CD4-positive, alpha-beta T cell treated with Interleukin-1 beta for 1 hour (primary cell): Measurements from ENCODE around the gene FOXA2.
"Not testable (repeated sequence)": the region's sequence is repeated elsewhere in the genome, so short reads cannot be mapped to it uniquely, and the experiment has no call there.

Source experiments
- DNase-seq, 2 donors: peaks; one replicate each; pipeline ENCODE4 v3.0.0-alpha.2; 2020 to 2022

FOXA2 gene

DNA sequence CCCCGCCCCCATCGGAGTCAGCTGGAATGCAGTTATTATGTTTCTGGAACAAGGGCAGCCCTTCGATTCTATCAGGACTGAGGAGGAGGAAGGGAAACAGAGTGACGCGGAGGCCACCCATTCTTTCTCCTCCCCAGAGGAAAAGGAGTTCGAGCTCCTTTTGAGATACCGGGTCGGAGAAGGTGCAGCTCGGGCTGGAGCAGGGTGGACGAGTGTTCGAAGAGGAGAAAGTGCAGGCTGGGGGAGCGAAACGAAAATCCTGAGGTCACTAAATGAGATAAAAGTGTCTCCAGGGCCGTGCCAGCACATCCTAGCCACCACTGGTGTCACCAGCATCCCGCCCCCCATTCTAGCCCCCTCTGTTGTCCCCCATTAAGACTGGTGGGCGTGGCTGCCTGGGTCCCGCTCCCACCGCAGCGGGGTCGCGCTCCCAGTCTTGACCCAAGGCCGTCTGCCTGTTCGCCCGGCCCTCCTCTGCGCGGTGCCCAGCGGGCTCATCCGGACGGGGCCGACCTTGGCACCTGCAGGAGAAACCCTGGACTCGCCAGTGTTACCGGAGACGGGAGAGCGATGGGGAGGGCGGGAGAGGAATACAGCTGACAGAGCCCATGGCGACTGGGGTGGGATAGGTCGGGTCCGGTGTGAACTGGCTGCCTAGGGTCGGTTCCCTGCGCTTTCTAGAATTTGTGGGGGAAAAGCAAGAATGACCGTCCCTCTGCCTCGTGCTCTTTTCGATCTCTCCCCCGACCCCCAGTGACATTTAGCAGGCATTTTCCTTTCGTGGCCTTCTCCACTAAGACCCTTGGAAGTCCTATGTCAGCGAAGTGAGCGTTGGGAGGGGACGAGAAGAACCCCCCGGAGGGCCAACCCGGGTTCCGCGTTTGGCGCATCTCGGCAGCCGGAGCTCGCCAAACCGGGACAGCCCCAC lies 16.2 kb downstream of the FOXA2 start:
- DNase-seq: no peak

DNA sequence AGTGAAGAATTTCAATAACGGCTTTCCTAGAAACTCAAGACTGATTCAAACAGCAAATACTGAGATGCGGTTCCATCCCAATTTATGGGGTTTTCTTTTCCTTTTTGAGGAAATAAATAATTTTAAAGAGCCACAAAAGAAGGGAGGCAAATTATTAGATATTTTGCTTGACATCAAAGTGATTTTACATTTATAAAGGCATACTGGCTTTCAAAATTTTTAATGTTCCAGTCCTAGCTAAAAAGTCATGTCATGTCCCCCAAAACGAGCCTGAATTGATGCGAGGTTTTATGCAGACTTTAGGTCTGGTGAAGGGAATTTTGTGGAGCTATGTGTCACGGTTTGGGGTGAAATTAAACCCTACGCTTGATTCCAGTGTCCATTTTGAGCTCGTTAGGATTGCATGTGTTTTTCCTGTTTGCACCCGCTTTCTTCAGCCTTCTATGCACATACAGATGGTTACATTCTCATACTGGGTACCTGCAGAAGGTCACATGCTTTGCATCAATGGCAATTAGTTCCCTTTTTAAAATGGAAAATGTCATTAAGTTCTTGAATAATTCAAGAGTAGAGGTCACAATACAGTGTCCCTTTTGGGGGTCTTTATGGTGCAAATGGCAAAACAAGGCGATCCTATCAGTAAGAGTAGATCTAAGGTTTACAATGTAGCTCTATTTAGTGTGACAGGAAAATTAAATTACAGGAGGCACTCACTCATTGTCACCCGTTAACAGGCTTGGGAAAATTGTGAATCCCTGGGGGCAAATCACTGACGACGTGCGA lies 17.3 kb downstream of the FOXA2 start:
- DNase-seq: no peak

DNA sequence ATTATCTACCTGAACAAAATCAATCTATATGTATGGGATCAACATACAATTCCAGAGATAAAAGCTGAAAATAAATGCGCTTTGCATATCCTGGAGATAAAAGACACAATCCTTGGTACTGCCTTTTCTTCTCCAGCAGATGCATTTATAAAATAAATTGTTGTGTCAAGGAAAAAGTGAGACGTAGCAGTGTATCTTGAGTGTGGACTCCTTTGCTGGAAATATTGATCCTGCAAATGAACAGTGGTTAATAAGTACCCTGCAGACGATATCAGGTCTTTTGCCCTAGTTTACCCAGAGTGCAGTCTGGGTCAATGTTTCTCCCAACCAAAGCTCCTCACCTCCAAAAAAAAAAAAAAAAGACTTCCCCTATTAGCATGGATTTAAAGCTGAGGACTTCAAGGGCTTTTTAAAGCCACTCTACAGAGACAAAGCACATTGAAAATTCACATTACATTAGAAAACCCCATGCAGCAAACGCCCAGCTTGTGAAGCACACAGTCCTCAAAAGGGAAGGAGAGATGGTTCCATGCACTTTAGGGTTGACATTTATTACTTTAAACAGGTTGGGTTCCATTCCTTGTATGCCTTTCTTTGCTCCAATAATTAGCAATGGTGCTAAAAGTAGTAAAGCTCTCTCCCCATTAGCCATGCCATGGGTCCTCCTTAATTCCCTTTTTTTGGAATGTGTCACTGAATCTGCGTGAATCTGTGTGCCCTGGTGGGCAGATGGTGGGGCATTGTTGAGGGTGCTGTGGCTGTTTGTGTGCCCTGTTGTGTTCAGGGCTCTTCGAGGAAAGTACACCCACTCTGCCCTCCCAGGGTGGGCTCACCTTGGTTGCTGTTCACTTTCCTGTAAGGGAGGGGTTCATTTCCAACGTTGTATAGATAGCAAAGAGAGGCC lies 21.1 kb downstream of the FOXA2 start:
- no peak for DNase-seq

DNA sequence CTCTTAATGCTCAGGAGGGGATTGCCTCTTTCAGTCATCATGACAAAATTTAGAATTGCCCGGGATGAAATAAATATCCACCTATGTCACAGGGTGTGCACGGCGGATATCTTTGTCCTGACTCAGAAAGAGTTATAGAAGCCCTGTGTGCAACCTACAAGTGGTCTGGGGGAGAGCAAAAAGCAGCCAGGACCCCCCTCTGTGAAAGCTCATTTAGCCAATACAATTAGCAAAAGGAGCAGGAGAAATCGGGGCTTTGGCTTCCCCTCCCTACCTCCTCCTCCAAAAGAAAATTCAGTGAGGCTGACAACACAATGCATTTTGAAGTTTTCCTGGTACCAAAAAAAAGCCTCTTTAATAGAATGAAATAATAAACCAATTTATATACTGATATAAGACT lies 21.8 kb downstream of the FOXA2 start:
- no peak for DNase-seq

DNA sequence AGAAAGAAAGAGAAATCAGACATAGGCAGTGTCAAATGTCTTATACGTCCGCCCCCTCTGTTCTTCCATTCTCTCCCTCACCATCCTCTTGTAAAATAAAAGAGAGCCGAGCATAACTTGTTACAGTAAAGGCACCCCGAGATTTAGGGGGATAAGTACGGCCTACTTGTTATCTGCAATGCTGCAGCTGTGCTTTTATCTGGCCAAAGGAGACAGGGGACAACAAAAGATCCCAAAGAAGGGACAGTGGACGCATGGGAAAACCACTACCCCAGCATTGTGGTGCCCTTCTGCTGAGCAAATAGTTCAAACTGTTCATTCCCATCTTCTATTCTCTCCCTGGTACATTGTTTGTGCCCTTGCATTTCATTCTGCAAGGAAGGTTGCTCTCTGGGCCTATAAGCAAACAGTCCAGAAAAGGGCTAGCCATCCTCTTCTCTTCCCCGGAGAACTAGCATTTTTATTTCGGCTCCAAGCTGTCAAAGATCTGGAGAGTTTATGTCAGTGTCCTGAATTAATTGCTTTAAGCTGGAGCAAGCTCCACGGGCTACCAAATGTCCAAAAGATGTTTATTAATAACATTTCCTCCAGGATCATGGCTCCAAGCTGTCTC lies 22.3 kb downstream of the FOXA2 start:
- no peak for DNase-seq

DNA sequence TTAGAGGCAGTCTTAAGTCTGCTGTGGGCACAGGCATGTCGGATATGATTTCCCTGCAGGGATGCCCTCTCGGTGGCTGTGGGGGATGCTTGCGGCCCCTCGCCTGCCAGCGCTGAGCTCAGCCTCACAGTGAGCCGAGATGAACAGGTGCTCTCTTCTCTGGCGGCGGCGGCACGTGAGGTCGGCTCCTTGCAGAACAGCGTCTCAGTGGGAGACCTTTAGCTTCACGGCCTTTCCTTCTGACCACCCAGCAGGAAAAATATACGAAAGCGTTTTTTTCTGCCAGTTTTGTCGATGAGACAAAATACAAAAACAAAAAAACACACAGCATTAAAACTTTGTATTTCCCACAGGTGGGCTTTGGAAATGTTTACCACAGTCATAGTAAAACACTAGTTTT lies 23.6 kb downstream of the FOXA2 start:
- DNase-seq: no peak

DNA sequence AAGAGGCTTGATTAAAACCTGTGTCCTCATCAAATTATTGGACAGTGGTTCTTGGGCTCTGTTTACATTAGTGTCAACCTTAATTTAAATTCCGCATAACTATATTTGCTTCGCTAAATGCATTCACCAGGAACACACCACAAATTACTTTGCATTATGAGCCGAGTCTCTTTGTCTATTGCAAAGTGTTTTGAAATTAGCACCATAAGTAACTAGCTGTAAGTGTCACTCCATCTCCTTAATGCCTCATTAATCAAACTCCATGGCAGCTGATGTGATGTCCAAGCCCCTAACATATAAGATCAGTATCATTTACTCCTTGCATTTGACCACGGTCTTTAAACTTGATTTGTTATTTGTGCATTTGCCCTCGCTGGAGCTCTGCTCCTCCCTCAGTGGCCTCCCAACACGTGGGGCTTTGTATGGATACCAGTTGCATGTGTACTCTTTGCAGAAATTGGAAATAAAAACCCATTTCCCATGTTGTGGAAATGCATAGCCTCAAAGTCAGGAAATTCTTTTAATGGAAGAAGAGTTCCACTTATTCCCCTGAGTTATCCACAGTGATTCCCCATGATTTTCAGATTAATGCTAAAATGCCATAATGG lies 24.6 kb downstream of the FOXA2 start:
- no peak for DNase-seq

DNA sequence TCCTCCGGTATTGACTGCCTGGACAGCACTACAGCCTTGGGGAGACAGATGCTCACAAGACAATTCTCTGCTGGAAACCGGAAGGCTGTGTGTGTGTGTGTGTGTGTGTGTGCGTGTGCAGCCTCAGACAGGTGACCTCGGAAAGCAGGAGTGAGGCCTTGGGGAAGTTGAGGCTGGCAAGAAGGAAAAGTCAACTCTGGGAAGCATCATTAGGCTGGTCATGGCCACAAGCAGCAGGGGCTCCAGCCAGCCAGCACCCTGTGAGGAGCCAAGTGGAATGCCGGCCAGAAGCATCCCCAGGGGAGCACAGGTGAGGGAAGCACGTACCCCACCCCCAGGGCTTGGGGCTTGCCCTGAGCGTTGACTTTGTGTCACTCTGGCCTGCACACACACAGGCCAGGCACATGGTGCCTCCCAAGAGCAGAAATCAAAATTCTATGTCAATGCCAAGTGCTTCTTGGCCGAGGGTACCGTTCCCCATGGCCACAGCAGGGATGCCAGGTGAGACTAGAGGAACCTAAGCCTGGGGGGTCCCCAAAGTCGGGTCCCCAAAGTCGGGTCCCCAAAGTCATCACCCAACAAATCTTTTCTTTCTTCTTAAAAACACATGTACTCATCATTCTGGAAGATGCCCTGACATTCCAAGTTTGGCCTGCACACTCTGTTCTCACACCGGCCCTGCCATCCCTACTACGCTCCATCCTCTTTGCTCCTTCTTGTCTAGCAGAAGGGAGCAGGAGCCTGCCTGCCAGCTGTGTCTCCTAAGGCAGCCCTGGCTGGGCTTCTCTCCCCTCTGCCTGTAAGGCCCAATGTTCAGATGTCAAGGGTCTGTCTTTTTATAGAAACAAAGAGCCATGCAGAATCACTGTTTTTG lies 26.7 kb downstream of the FOXA2 start:
- no peak for DNase-seq

DNA sequence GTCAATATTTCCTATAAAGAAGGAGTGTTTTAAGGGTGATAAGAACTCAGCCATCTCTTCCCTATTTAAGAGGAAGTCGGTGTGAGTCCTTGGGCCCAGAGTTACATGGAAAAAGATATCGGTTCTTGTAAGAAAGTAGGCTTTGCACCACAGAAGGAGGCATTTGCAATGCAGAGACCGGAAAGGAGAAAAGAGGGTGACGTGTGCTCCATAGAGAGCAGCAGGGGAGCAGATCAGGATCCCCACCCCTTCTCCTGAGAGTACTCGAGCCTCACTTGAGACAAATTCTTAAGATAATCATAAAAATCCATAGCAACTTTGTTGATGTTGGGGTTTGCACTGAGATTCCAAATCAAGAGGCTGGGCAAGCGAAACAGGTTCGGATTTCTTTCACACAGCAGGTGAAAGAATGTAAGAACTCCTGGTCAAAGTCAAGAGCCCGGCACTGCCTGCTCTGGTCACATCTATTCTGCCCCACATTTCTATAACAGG lies 27.8 kb downstream of the FOXA2 start:
- no peak for DNase-seq

DNA sequence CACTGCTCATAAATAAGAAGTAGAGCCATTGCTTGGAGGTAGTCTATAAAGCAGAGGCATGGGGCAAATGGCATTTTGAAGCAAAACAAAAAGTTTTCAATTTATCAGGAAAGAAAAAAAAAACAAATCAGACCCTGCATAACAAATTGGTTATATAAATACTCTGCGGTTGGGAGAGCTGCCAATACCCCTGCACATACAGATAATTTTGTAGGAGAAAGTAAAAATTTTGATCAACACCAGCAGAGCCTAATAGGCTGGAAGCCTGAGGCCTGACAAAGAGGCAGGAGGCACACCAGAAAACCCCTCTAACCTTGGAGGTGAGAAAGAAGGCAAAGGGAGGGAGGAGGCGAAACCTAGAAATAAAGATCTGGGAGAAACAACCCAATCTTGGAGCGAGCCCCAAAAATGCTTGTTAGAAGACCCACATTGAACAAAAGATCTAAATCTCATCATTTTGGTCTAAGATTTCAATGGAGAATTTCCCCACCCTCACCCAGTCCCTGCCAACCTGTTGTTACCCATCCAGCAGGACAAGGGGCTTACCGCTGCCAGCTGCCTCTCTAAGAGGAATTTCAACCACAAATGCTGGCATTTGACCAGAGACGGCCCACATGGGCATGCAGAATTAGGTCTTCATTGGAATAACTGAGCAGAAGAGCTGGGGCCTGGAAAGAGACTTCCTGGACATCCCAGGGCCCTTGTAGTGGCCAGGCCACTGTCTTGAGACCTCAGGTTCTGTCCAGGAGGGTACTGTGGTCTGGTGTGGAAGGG lies 28.4 kb downstream of the FOXA2 start:
- no peak for DNase-seq

DNA sequence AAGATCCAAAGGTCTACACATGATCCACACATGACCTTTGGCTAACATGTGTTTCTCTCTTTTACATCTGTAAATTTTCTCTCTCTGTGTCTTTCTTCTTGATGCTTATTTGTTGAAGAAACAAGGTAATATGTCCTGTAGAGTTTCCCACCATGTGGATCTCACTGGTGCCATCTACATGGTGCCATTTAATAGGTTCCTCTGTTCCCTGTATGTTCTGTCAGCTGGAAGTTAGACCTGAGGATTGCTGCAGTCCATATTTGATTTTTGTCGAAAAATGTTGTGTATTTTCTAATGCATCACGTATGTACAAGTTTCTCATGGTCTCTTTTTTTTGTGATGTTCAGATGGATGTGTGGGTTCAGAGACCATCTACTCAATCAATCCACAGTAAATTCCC lies 30.0 kb downstream of the FOXA2 start:
- DNase-seq: no peak

DNA sequence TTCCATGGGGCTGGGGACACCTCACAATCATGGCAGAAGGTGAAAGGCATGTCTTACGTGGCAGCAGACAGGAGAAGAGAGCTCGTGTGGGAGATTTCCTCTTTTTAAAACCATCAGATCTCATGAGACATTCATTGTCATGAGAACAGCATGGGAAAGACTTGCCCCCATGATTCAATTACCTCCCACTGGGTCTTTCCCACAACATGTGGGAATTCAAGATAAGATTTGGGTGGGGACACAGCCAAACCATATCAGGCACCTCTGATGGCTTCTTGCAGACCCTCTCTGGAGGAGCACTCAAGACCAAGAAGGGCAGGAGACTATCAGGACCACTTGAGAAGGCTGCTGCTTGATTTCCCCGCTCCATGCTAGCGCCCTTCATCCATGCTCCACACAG lies 33.9 kb downstream of the FOXA2 start:
- DNase-seq: not testable (repeated sequence)

DNA sequence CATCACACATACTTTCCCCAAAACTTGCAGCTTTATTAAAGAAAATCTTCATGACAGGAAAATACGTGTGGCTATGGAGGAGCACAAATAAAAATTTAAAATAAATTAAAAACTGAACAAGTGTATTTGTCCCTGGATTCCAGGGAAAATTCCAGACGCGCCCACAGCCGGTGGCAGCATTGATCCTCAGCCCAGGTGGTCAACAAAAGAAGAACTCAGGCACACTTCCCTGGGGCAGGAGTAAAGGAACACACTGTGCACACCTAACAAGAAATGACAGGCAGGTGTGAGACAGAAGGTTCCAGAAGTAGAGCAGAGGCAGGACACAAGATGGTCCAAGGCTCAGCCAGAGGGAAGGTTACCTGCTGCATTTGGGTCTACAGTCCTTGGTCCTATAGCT lies 36.3 kb downstream of the FOXA2 start:
- DNase-seq: no peak

DNA sequence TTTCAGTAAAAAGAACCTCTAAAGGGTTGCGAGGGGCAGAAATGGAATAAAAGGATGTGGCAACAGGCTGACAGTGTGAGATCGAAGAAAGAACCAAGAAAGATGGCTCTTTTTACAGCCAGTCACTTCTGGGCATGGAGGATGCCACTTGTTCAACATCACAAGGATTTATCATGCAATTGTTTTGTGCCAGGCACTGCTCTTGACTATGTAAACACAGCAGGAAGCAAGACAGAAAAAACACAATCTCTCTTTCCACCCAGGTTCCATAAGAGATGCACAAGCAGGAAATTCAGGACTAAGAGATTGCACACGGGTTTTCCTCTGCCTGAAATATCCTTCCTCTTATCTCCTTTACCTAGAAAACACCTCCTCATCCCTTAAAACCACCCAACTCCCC lies 38.0 kb downstream of the FOXA2 start:
- DNase-seq: no peak

DNA sequence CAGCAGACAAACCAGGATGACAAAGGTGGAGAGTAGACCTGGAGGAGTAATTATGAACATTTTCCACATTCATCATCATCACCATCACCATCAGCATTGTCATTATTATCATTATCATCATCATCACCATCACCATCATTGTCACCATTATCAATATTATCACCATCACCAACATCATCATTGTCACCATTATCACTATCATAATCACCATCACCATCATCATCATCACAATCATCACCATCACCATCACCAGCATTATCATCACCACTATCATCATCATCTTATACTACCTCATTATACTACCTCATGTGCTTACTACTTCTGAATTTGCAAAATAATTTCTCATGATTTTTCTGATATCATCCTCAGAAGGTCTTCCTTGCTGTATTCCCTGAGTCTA lies 39.3 kb downstream of the FOXA2 start:
- no peak for DNase-seq

DNA sequence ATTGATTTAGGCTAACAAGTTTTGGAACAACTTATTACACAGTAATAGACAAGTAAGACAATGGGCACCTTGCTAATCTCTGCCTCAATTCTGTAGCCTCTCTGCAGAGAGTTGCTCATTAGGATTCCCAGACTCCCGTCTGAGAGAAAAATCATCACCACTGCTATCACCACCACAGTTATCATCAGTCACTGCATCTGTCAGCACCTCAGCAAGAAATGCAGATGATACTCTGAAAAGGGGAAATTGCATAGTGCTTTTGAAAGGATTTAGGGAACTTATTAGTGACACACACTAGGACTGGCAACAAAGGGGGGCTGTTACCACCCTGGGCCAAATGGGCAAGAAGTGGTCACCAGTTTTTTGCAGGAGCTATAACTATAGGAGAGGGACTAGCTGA lies 39.9 kb downstream of the FOXA2 start:
- no peak for DNase-seq

DNA sequence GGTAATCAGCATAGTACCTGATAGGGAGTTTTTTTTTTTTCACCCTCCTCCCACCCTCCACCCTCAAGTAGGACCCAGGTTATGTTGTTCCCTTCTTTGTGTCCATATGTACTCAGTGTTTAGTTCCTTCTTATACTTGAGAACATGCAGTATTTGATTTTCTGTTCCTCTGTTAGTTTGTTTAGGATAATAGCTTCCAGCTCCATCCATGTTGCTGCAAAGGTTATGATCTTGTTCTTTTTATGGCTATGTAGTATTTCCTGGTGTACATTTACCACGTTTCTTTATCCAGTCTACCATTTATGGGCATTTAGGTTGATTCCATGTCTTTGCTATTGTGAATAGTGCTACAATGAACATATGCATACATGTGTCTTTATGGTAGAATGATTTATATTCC lies 41.9 kb downstream of the FOXA2 start:
- no peak for DNase-seq

DNA sequence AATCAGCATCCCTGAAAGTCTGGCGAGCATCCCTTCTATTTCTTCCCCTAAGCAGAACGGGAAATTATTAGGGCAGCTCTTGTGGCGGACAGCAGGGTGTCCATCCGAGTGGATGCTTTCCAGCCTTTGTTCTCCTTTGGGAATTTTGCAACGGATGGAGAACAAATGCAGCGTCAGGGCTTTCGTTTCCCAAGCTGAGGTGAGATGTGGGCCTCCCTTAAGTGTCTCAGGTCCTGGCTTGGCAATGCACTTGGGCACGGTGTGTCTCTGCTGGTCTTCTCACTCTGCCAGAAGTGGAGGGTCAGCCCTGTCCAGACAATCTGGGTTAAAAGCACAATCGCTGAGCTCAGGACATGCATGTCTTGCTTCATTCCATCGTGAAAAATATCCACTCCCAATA lies 43.5 kb downstream of the FOXA2 start:
- no peak for DNase-seq

DNA sequence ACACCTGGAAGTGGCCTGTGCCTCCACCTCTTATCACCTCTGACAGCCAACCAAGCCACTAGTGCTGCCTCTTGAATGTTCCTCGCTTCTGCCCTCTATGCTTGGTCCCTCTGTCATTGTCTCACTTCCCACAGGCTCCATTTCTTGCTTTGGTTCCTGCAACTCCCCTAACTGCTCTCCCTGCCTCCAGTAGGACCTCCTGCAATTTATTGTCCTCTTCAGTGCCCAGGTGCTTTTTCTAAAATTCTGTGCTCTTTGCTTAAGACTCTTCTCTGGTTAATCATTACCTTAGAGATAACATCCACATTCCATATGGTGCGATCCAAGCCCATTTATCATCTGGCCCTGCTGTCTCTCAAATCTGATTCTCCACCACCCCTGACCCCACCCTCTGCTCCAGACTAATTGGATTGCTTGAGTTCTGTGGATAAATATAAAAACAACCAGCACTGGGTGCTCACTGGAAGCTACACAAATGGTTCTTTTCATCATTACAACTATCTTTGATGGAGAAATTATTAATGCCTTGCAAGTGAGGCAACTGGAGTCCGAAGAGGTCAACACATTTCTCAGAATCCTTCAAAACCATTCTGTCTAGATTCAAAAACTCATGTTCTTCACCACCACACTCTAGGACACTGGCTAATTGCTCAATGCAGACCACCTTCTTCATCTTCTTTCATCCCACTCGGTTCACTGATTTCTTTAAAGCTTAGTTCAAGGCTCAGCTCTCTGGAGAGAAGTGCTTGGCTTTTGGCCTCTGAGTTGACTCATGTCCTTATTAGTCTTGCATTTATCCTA lies 47.2 kb downstream of the FOXA2 start:
- DNase-seq: no peak
